Activated T-cell treated with anti-CD3 and anti-CD28 coated beads, Interleukin-2, amount 50 U/mL, for 72 hours (primary cell): ENCODE data around the gene ORAI1. TPM values are rescaled to one million over a fixed set of nuclear protein-coding genes. Genes with fewer than 3 reads are reported as not detected.
"Not testable (repeated sequence)": the region's sequence is repeated elsewhere in the genome, so short reads cannot be mapped to it uniquely, and the experiment has no call there.

ENCODE experiments used
- ATAC-seq, 2 donors: fragments of 150-1000 bp; cut with Tn5 transposase; replicated peaks in 1 of 2; 2 replicates each; pipeline ENCODE4 v1.10.0; 2021; ENCODE audit warnings: moderate library complexity in 2 of 2, mild to moderate bottlenecking in 1 of 2
- DNase-seq, 2 donors: peaks; one replicate each; pipeline ENCODE4 v3.0.0; 2021 to 2022; ENCODE audit warnings: mixed read lengths in 1 of 2
- H3K27ac Mint-ChIP-seq: one replicate; pipeline ENCODE4 v1.8.0; 2022; ENCODE audit warnings: mild to moderate bottlenecking, moderate library complexity, mixed read lengths
- H3K27me3 Mint-ChIP-seq: one replicate; pipeline ENCODE4 v1.8.0; 2022; ENCODE audit warnings: low read depth, mixed read lengths
- H3K36me3 Mint-ChIP-seq, 2 donors: one replicate each; pipeline ENCODE4 v1.8.0; 2022; ENCODE audit warnings: mixed read lengths in 2 of 2, mild to moderate bottlenecking in 1 of 2; ENCODE audit not compliant: insufficient read depth in 2 of 2
- H3K4me1 Mint-ChIP-seq: one replicate; pipeline ENCODE4 v1.8.0; 2022; ENCODE audit warnings: low read depth, mixed read lengths
- H3K4me3 Mint-ChIP-seq, 2 donors: one replicate each; pipeline ENCODE4 v1.8.0; 2022; ENCODE audit warnings: mild to moderate bottlenecking in 2 of 2, mixed read lengths in 2 of 2, moderate library complexity in 2 of 2
- H3K9me3 Mint-ChIP-seq, 2 donors: one replicate each; pipeline ENCODE4 v1.8.0; 2022; ENCODE audit warnings: mixed read lengths in 2 of 2
- total RNA-seq, 2 donors: library from RNA; stranded (reverse); gene quantifications; one replicate each; pipeline ENCODE4 v1.2.3, GENCODE V29; 2022

The ORAI1 gene
- total RNA-seq, 2 donors from 2014 or later, result 35.2 to 39.3 TPM

- DNase-seq, result no peak
- H3K9me3 Mint-ChIP-seq, result no peaks in the 10 kb centered on the region
- no peak overlapping the region for H3K27ac Mint-ChIP-seq
- peaks cover 0 to 6% of the 10 kb centered on the region in 2 donors for H3K36me3 Mint-ChIP-seq
- no peaks in the 10 kb centered on the region for H3K27me3 Mint-ChIP-seq
- no peak overlapping the region for H3K4me3 Mint-ChIP-seq
- no peak for ATAC-seq
- peaks cover 21% of the 10 kb centered on the region for H3K4me1 Mint-ChIP-seq
These were observed 15.0 kb downstream of the ORAI1 start for GRCh38 chr12:121641343-121641630.

- Mint-ChIP-seq H3K4me3 (no peak overlapping the region), H3K4me1 (peaks cover 20% of the 10 kb centered on the region), H3K36me3 (no peaks in the 10 kb centered on the region), H3K9me3 (no peaks in the 10 kb centered on the region), H3K27me3 (no peaks in the 10 kb centered on the region), H3K27ac (no peak overlapping the region)
- ATAC-seq, result no peak
- no peak for DNase-seq
These were observed 22.2 kb downstream of the ORAI1 start for GRCh38 chr12:121648458-121649028.

GRCh38 chr12:121649322-121649721 is 23.0 kb downstream of the ORAI1 start:
- H3K4me3 Mint-ChIP-seq, result no peak overlapping the region
- ATAC-seq (peak; percentile 24 to 26), DNase-seq (no peak)

GRCh38 chr12:121649819-121650353 is 23.6 kb downstream of the ORAI1 start:
- no peak overlapping the region for H3K4me3 Mint-ChIP-seq
- H3K27ac Mint-ChIP-seq, result peak overlapping the region; percentile 10

More at GRCh38 chr12:121649322-121649721, 23.0 kb downstream of the ORAI1 start:
- Mint-ChIP-seq H3K9me3 (no peaks in the 10 kb centered on the region), H3K4me1 (peaks cover 24% of the 10 kb centered on the region), H3K36me3 (no peaks in the 10 kb centered on the region), H3K27me3 (no peaks in the 10 kb centered on the region), H3K27ac (peak overlapping the region; percentile 15)

GRCh38 chr12:121651320-121651719 is 25.0 kb downstream of the ORAI1 start:
- Mint-ChIP-seq H3K36me3 (peaks cover 1 to 3% of the 10 kb centered on the region in 2 donors), H3K27ac (no peak overlapping the region), H3K4me1 (peaks cover 27% of the 10 kb centered on the region), H3K4me3 (no peak overlapping the region), H3K9me3 (peaks cover 0 to 2% of the 10 kb centered on the region in 2 donors), H3K27me3 (no peaks in the 10 kb centered on the region)
- ATAC-seq (no peak), DNase-seq (no peak)

More at GRCh38 chr12:121649819-121650353, 23.6 kb downstream of the ORAI1 start:
- H3K9me3 Mint-ChIP-seq, result no peaks in the 10 kb centered on the region
- no peak for DNase-seq
- H3K27me3 Mint-ChIP-seq, result no peaks in the 10 kb centered on the region
- ATAC-seq, result peak; percentile 77 to 78
- no peaks in the 10 kb centered on the region for H3K36me3 Mint-ChIP-seq
- H3K4me1 Mint-ChIP-seq, result peaks cover 27% of the 10 kb centered on the region

GRCh38 chr12:121652767-121653497 is 26.6 kb downstream of the ORAI1 start:
- H3K27ac Mint-ChIP-seq, result no peak overlapping the region
- H3K36me3 Mint-ChIP-seq, result peaks cover 1 to 3% of the 10 kb centered on the region in 2 donors
- H3K27me3 Mint-ChIP-seq, result no peaks in the 10 kb centered on the region
- H3K4me3 Mint-ChIP-seq, result no peak overlapping the region
- ATAC-seq (no peak), DNase-seq (no peak)
- H3K9me3 Mint-ChIP-seq, result peaks cover 0 to 2% of the 10 kb centered on the region in 2 donors
- H3K4me1 Mint-ChIP-seq, result peaks cover 41% of the 10 kb centered on the region

GRCh38 chr12:121653999-121654398 is 27.7 kb downstream of the ORAI1 start:
- Mint-ChIP-seq H3K4me1 (peaks cover 50% of the 10 kb centered on the region), H3K9me3 (peaks cover 0 to 2% of the 10 kb centered on the region in 2 donors), H3K36me3 (peaks cover 1 to 3% of the 10 kb centered on the region in 2 donors), H3K27ac (no peak overlapping the region), H3K4me3 (no peak overlapping the region), H3K27me3 (no peaks in the 10 kb centered on the region)
- DNase-seq (no peak), ATAC-seq (no peak)

GRCh38 chr12:121656122-121656521 is 29.8 kb downstream of the ORAI1 start:
- H3K4me1 Mint-ChIP-seq, result peaks cover 50% of the 10 kb centered on the region

GRCh38 chr12:121657305-121658008 is 31.1 kb downstream of the ORAI1 start:
- peak overlapping the region; percentile 94 for H3K27ac Mint-ChIP-seq
- peaks cover 1 to 3% of the 10 kb centered on the region in 2 donors for H3K36me3 Mint-ChIP-seq
- no peaks in the 10 kb centered on the region for H3K27me3 Mint-ChIP-seq
- ATAC-seq (peak; percentile 79 to 83), DNase-seq (peak; percentile 60 to 62)
- H3K9me3 Mint-ChIP-seq, result peaks cover 0 to 2% of the 10 kb centered on the region in 2 donors
- H3K4me1 Mint-ChIP-seq, result peaks cover 61% of the 10 kb centered on the region
- H3K4me3 Mint-ChIP-seq, result peak overlapping the region; percentile 82 to 85

More at GRCh38 chr12:121656122-121656521, 29.8 kb downstream of the ORAI1 start:
- DNase-seq (no peak), ATAC-seq (no peak)
- no peaks in the 10 kb centered on the region for H3K27me3 Mint-ChIP-seq
- H3K27ac Mint-ChIP-seq, result no peak overlapping the region
- H3K4me3 Mint-ChIP-seq, result no peak overlapping the region
- peaks cover 1 to 3% of the 10 kb centered on the region in 2 donors for H3K36me3 Mint-ChIP-seq
- peaks cover 0 to 2% of the 10 kb centered on the region in 2 donors for H3K9me3 Mint-ChIP-seq

- not testable (repeated sequence) for H3K36me3 Mint-ChIP-seq, ATAC-seq, H3K4me3 Mint-ChIP-seq, DNase-seq, H3K9me3 Mint-ChIP-seq, H3K27me3 Mint-ChIP-seq
- Mint-ChIP-seq H3K4me1 (peaks cover 79% of the 10 kb centered on the region), H3K27ac (peak overlapping the region; percentile 65)
These were observed 35.2 kb downstream of the ORAI1 start for GRCh38 chr12:121661353-121662105.

GRCh38 chr12:121663610-121663929 is 37.2 kb downstream of the ORAI1 start:
- Mint-ChIP-seq H3K4me1 (peaks cover 72% of the 10 kb centered on the region), H3K9me3 (no peaks in the 10 kb centered on the region), H3K27ac (peak overlapping the region; percentile 85), H3K27me3 (no peaks in the 10 kb centered on the region), H3K4me3 (peak overlapping the region; percentile 92 to 93), H3K36me3 (peaks cover 3% of the 10 kb centered on the region in 2 donors)
- ATAC-seq (no peak), DNase-seq (no peak)

GRCh38 chr12:121666829-121667228 is 40.5 kb downstream of the ORAI1 start:
- DNase-seq, H3K36me3 Mint-ChIP-seq, H3K4me3 Mint-ChIP-seq, ATAC-seq, H3K9me3 Mint-ChIP-seq, H3K27me3 Mint-ChIP-seq: not testable (repeated sequence)
- Mint-ChIP-seq H3K4me1 (peaks cover 59% of the 10 kb centered on the region), H3K27ac (peak overlapping the region; percentile 62)
